HG03442 (cell line): ENCODE results near the gene ARFGAP3.

ENCODE experiments used
- ATAC-seq: cut with Tn5 transposase; IDR thresholded peaks from one replicate; pipeline ENCODE4 v1.9.1; 2021; ENCODE audit warnings: mild to moderate bottlenecking, moderate library complexity; ENCODE audit not compliant: unreplicated experiment

ARFGAP3 gene

GRCh38 chr22:42825796-42826195 is 31.3 kb downstream of the ARFGAP3 start:
- ATAC-seq, result no peak

- no peak for ATAC-seq
Observed at GRCh38 chr22:42821386-42821785, 35.7 kb downstream of the ARFGAP3 start.

GRCh38 chr22:42820045-42820763 is 36.9 kb downstream of the ARFGAP3 start:
- ATAC-seq, result no peak

GRCh38 chr22:42819412-42820044 is 37.5 kb downstream of the ARFGAP3 start:
- no peak for ATAC-seq

- no peak for ATAC-seq
Observed at GRCh38 chr22:42817556-42817955, 39.5 kb downstream of the ARFGAP3 start.

- ATAC-seq, result no peak
Observed at GRCh38 chr22:42816336-42816735, 40.7 kb downstream of the ARFGAP3 start.

GRCh38 chr22:42814616-42815015 is 42.5 kb downstream of the ARFGAP3 start:
- no peak for ATAC-seq

GRCh38 chr22:42814215-42814614 is 42.9 kb downstream of the ARFGAP3 start:
- ATAC-seq, result no peak

- ATAC-seq, result no peak
Observed at GRCh38 chr22:42813501-42813900, 43.6 kb downstream of the ARFGAP3 start.

GRCh38 chr22:42811459-42811858 is 45.6 kb downstream of the ARFGAP3 start:
- no peak for ATAC-seq

GRCh38 chr22:42808521-42808920 is 48.6 kb downstream of the ARFGAP3 start:
- ATAC-seq, result no peak

- ATAC-seq, result no peak
Observed at GRCh38 chr22:42807185-42807584, 49.9 kb downstream of the ARFGAP3 start.

GRCh38 chr22:42805998-42806830 is 50.9 kb downstream of the ARFGAP3 start:
- no peak for ATAC-seq

GRCh38 chr22:42805016-42805997 is 51.8 kb downstream of the ARFGAP3 start:
- no peak for ATAC-seq

GRCh38 chr22:42803389-42803788 is 53.7 kb downstream of the ARFGAP3 start:
- ATAC-seq, result no peak

GRCh38 chr22:42801252-42802080 is 55.6 kb downstream of the ARFGAP3 start:
- no peak for ATAC-seq

- no peak for ATAC-seq
Observed at GRCh38 chr22:42800451-42801251, 56.4 kb downstream of the ARFGAP3 start.

- ATAC-seq, result no peak
Observed at GRCh38 chr22:42799461-42800405, 57.3 kb downstream of the ARFGAP3 start.
